Liver (tissue), 3 donors: ENCODE measurements around the gene OR4A15.

Experiments used
- ATF3 ChIP-seq: IDR thresholded peaks from 2 replicates; pipeline ENCODE4 v1.6.1; 2016; ENCODE audit warnings: antibody characterized with exemption
- EGR1 ChIP-seq, 2 donors: IDR thresholded peaks; 2 replicates each; pipeline ENCODE4 v1.6.1; 2016 to 2018; ENCODE audit warnings: antibody characterized with exemption in 2 of 2, low read depth in 2 of 2
- FOXA1 ChIP-seq: IDR thresholded peaks from 2 replicates; pipeline ENCODE4 v1.6.1; 2016; ENCODE audit warnings: antibody characterized with exemption
- FOXA2 ChIP-seq: IDR thresholded peaks from 2 replicates; pipeline ENCODE4 v1.6.1; 2016; ENCODE audit warnings: antibody characterized with exemption
- GABPA ChIP-seq, 2 donors: IDR thresholded peaks in 1 of 2; conservative IDR thresholded peaks in 1 of 2; 2 replicates each; pipeline ENCODE4 v1.6.1; 2016; ENCODE audit warnings: antibody characterized with exemption in 2 of 2, mild to moderate bottlenecking in 1 of 2, moderate library complexity in 1 of 2
- RAD21 ChIP-seq, 2 donors: IDR thresholded peaks; 2 replicates each; pipeline ENCODE4 v1.6.1; 2016; ENCODE audit warnings: antibody characterized with exemption in 2 of 2, mild to moderate bottlenecking in 2 of 2
- RXRA ChIP-seq, 2 donors: IDR thresholded peaks; 2 replicates each; pipeline ENCODE4 v1.6.1; 2017 to 2018; ENCODE audit warnings: antibody characterized with exemption in 2 of 2, mild to moderate bottlenecking in 1 of 2
- SP1 ChIP-seq: IDR thresholded peaks from 2 replicates; pipeline ENCODE4 v1.6.1; 2018; ENCODE audit warnings: antibody characterized with exemption, mild to moderate bottlenecking
- TAF1 ChIP-seq: conservative IDR thresholded peaks from 2 replicates; pipeline ENCODE4 v1.6.1; 2016; ENCODE audit warnings: antibody characterized with exemption, mild to moderate bottlenecking
- YY1 ChIP-seq: IDR thresholded peaks from 2 replicates; pipeline ENCODE4 v1.6.1; 2016; ENCODE audit warnings: antibody characterized with exemption, mild to moderate bottlenecking
- TF ChIP-seq, protein P1 (sequence below): fragments of 150-350 bp; IDR thresholded peaks from 2 replicates; pipeline ENCODE4 v1.5.1; 2017; ENCODE audit warnings: improper control_type of control experiment, low read depth, low read length; ENCODE audit not compliant: missing input control
- TF ChIP-seq, protein P2 (sequence below): IDR thresholded peaks from 2 replicates; pipeline ENCODE4 v1.6.1; 2016; ENCODE audit warnings: antibody characterized with exemption, mild to moderate bottlenecking
- TF ChIP-seq, protein P3 (sequence below): IDR thresholded peaks from 2 replicates; pipeline ENCODE4 v1.6.1; 2016; ENCODE audit warnings: antibody characterized with exemption
- TF ChIP-seq, protein P4 (sequence below): IDR thresholded peaks from 2 replicates; pipeline ENCODE4 v1.6.1; 2016; ENCODE audit warnings: antibody characterized with exemption
- donor health status: healthy.
- donor health status: healthy.

- no peak for TF ChIP-seq RXRA (IDR thresholded peaks at IDR 0.05)
- no peak for TF ChIP-seq TAF1
- TF ChIP-seq, protein P1, sequence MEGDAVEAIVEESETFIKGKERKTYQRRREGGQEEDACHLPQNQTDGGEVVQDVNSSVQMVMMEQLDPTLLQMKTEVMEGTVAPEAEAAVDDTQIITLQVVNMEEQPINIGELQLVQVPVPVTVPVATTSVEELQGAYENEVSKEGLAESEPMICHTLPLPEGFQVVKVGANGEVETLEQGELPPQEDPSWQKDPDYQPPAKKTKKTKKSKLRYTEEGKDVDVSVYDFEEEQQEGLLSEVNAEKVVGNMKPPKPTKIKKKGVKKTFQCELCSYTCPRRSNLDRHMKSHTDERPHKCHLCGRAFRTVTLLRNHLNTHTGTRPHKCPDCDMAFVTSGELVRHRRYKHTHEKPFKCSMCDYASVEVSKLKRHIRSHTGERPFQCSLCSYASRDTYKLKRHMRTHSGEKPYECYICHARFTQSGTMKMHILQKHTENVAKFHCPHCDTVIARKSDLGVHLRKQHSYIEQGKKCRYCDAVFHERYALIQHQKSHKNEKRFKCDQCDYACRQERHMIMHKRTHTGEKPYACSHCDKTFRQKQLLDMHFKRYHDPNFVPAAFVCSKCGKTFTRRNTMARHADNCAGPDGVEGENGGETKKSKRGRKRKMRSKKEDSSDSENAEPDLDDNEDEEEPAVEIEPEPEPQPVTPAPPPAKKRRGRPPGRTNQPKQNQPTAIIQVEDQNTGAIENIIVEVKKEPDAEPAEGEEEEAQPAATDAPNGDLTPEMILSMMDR = no peak
- TF ChIP-seq, protein P2, sequence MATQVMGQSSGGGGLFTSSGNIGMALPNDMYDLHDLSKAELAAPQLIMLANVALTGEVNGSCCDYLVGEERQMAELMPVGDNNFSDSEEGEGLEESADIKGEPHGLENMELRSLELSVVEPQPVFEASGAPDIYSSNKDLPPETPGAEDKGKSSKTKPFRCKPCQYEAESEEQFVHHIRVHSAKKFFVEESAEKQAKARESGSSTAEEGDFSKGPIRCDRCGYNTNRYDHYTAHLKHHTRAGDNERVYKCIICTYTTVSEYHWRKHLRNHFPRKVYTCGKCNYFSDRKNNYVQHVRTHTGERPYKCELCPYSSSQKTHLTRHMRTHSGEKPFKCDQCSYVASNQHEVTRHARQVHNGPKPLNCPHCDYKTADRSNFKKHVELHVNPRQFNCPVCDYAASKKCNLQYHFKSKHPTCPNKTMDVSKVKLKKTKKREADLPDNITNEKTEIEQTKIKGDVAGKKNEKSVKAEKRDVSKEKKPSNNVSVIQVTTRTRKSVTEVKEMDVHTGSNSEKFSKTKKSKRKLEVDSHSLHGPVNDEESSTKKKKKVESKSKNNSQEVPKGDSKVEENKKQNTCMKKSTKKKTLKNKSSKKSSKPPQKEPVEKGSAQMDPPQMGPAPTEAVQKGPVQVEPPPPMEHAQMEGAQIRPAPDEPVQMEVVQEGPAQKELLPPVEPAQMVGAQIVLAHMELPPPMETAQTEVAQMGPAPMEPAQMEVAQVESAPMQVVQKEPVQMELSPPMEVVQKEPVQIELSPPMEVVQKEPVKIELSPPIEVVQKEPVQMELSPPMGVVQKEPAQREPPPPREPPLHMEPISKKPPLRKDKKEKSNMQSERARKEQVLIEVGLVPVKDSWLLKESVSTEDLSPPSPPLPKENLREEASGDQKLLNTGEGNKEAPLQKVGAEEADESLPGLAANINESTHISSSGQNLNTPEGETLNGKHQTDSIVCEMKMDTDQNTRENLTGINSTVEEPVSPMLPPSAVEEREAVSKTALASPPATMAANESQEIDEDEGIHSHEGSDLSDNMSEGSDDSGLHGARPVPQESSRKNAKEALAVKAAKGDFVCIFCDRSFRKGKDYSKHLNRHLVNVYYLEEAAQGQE = no peak
- peak in 1 of 2 donors; percentile 24 for TF ChIP-seq RAD21 (IDR thresholded peaks at IDR 0.05)
- no peak for TF ChIP-seq SP1
- no peak for TF ChIP-seq GABPA (IDR thresholded peaks at IDR 0.05 in 1 of 2, conservative IDR thresholded peaks at IDR 0.05 in 1 of 2)
- TF ChIP-seq YY1 = no peak
- no peak for TF ChIP-seq ATF3
- no peak for TF ChIP-seq EGR1 (IDR thresholded peaks at IDR 0.05; ENCODE audit: low read depth in 2 of 2)
- TF ChIP-seq, protein P3, sequence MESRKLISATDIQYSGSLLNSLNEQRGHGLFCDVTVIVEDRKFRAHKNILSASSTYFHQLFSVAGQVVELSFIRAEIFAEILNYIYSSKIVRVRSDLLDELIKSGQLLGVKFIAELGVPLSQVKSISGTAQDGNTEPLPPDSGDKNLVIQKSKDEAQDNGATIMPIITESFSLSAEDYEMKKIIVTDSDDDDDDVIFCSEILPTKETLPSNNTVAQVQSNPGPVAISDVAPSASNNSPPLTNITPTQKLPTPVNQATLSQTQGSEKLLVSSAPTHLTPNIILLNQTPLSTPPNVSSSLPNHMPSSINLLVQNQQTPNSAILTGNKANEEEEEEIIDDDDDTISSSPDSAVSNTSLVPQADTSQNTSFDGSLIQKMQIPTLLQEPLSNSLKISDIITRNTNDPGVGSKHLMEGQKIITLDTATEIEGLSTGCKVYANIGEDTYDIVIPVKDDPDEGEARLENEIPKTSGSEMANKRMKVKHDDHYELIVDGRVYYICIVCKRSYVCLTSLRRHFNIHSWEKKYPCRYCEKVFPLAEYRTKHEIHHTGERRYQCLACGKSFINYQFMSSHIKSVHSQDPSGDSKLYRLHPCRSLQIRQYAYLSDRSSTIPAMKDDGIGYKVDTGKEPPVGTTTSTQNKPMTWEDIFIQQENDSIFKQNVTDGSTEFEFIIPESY = no peak
- no peak for TF ChIP-seq FOXA1
- TF ChIP-seq, protein P4, sequence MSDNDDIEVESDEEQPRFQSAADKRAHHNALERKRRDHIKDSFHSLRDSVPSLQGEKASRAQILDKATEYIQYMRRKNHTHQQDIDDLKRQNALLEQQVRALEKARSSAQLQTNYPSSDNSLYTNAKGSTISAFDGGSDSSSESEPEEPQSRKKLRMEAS = no peak
- TF ChIP-seq FOXA2 = no peak
Measured at GRCh38 chr11:55357560-55358184, 10.1 kb upstream of the OR4A15 start.
